K562 (cell line): ENCODE data around the gene APBB2. TPM values are rescaled to one million over a fixed set of nuclear protein-coding genes. Genes with fewer than 3 reads are reported as not detected.

Experiments used
- ATAC-seq: fragments of 200-7000 bp; cut with Tn5 transposase; 3 replicates; pipeline ENCODE4 v1.9.1; 2020; ENCODE audit warnings: moderate library complexity
- BruUV-seq: library from RNA; stranded (reverse); fragments of 400-500 nt; replicated peaks from 2 replicates; lab custom pipeline; 2021; lab: Mats Ljungman, UMichigan
- CTCF ChIA-PET: fragments of 300-600 bp; formaldehyde crosslinking; extraction: SDS; loops from one replicate; lab custom pipeline; 2021; ENCODE audit warnings: low intra/inter-chr PET ratio; lab: Yijun Ruan, JAX
- POLR2A ChIA-PET: fragments of 300-600, 350-650 bp; sonication (Branson Sonifier 250); formaldehyde crosslinking; extraction: SDS; loops from one replicate; lab custom pipeline; 2021; ENCODE audit warnings: antibody characterized with exemption, inconsistent platforms; lab: Yijun Ruan, JAX
- DNase-seq, 4 experiments: peaks; one replicate each; pipeline versions ENCODE4 v3.0.0 to v3.0.0-alpha.2; 2011 to 2018; ENCODE audit warnings: low spot score in 3 of 4, mixed read lengths in 3 of 4; ENCODE audit errors: extremely low read depth in 1 of 4
- FAIRE-seq: peaks from 2 replicates; lab custom pipeline; 2011; peaks lifted over from hg19 to GRCh38; lab: Jason Lieb, UNC
- H2AFZ ChIP-seq: 2 replicates; pipeline ENCODE4 v1.6.0; 2011; ENCODE audit warnings: low read depth, low read length, control low read depth, inconsistent platforms
- H3K27ac ChIP-seq: fragments of 200-600 bp; 3 replicates; pipeline ENCODE4 v1.8.0; 2011; ENCODE audit warnings: low read depth, mild to moderate bottlenecking, control low read depth, inconsistent platforms, low read length, moderate library complexity, mixed read lengths; ENCODE audit errors: extremely low read depth
- H3K27me3 ChIP-seq, 2 experiments: fragments of 300-600 bp in 1 of 2; 2 replicates in 1 of 2; 3 replicates in 1 of 2; pipeline versions ENCODE4 v1.6.0 to v1.8.0; 2011; ENCODE audit warnings: inconsistent platforms in 2 of 2, low read length in 2 of 2, mild to moderate bottlenecking in 1 of 2, mixed read lengths in 1 of 2, moderate library complexity in 1 of 2; ENCODE audit not compliant: control insufficient read depth in 2 of 2, insufficient read depth in 2 of 2
- H3K36me3 ChIP-seq: fragments of 300-600 bp; 3 replicates; pipeline ENCODE4 v1.8.0; 2011; ENCODE audit warnings: mild to moderate bottlenecking, low read length, inconsistent platforms; ENCODE audit not compliant: control insufficient read depth, insufficient read depth
- H3K4me1 ChIP-seq, 2 experiments: fragments of 200-600 bp in 1 of 2; replicated peaks in 1 of 2; 2 replicates in 1 of 2; 3 replicates in 1 of 2; pipeline versions ENCODE4 v1.5.1 to v1.8.0; 2011; ENCODE audit warnings: inconsistent platforms in 2 of 2, low read length in 2 of 2, mild to moderate bottlenecking in 1 of 2, mixed read lengths in 1 of 2, moderate library complexity in 1 of 2; ENCODE audit not compliant: control insufficient read depth in 2 of 2, insufficient read depth in 2 of 2
- H3K4me2 ChIP-seq: 2 replicates; pipeline ENCODE4 v1.6.1; 2011; ENCODE audit warnings: low read length, control low read depth, inconsistent platforms, mixed read lengths; ENCODE audit not compliant: insufficient read depth
- H3K4me3 ChIP-seq: fragments of 200-600 bp; sonication (generic), shearing (Covaris generic); 2 replicates; pipeline ENCODE4 v1.5.1; 2016; ENCODE audit warnings: control low read depth, inconsistent platforms
- H3K79me2 ChIP-seq: fragments of 200-600 bp; 3 replicates; pipeline ENCODE4 v1.8.0; 2011; ENCODE audit warnings: low read length, inconsistent platforms; ENCODE audit not compliant: control insufficient read depth, insufficient read depth
- H3K9ac ChIP-seq, 2 experiments: 2 replicates each; pipeline versions ENCODE4 v1.6.0 to v1.6.1; 2011; ENCODE audit warnings: low read depth in 2 of 2, low read length in 2 of 2, control low read depth in 1 of 2, inconsistent platforms in 1 of 2, mild to moderate bottlenecking in 1 of 2, mixed read lengths in 1 of 2; ENCODE audit not compliant: insufficient read depth in 1 of 2
- H3K9me1 ChIP-seq: one replicate; pipeline ENCODE4 v1.6.0; 2011; ENCODE audit warnings: inconsistent platforms, mild to moderate bottlenecking, low read length, moderate library complexity; ENCODE audit not compliant: control insufficient read depth, insufficient read depth
- H3K9me3 ChIP-seq: replicated peaks from 2 replicates; pipeline ENCODE4 v1.5.1; 2011; ENCODE audit warnings: low read depth, low read length, inconsistent platforms; ENCODE audit not compliant: control insufficient read depth, insufficient read depth
- H4K20me1 ChIP-seq: replicated peaks from 2 replicates; pipeline ENCODE4 v1.6.1; 2011; ENCODE audit warnings: low read length, inconsistent platforms, mixed read lengths; ENCODE audit not compliant: control insufficient read depth, insufficient read depth
- EWSR1 ChIP-seq: fragments of 450-650 bp; IDR thresholded peaks from 2 replicates; pipeline ENCODE4 v1.6.1; 2018; ENCODE audit warnings: borderline replicate concordance, mild to moderate bottlenecking, low read depth, moderate library complexity; ENCODE audit not compliant: partially characterized antibody
- RAD51 ChIP-seq: fragments of 450-650 bp; IDR thresholded peaks from 2 replicates; pipeline ENCODE4 v1.7.1; 2016; ENCODE audit warnings: low read depth, mild to moderate bottlenecking, borderline replicate concordance
- TGIF2 ChIP-seq: sonication (generic); formaldehyde crosslinking; IDR thresholded peaks from 2 replicates; pipeline ENCODE4 v1.8.1; 2022; ENCODE audit warnings: mild to moderate bottlenecking, missing genetic modification reagents, moderate library complexity
- ZNF75A ChIP-seq: fragments of 450-650 bp; formaldehyde crosslinking; IDR thresholded peaks from 2 replicates; pipeline ENCODE4 v1.4.0; 2020; ENCODE audit warnings: mild to moderate bottlenecking
- WGBS: fragments of 100-300 bp; shearing (Covaris generic); methylation state at CpG from one replicate; pipeline ENCODE4 v1.1.6; 2016; ENCODE audit warnings: low coverage, mixed read lengths; ENCODE audit not compliant: insufficient coverage; ENCODE audit errors: missing lambda C conversion rate; 5-methylcytosine and 5-hydroxymethylcytosine counted together
- in situ Hi-C: fragments of 300-500 bp; cut with MboI; formaldehyde crosslinking; loops from 4 replicates; pipeline ENCODE4 v1.15.0; 2018; ENCODE audit warnings: inconsistent platforms, mixed read lengths
- intact Hi-C: fragments of 100-400 bp; cut with micrococcal nuclease; formaldehyde crosslinking; loops from 2 replicates; pipeline ENCODE4 v1.14.2; 2022
- polyA plus RNA-seq, 8 experiments: library from polyadenylated mRNA; depleted of rRNA in 4 of 8; stranded (reverse) in 5 of 8; unstranded in 3 of 8; fragments of >200 nt; fragmentation: Nextera tagmentation in 2 of 8; fragmentation: Illumina TruSeq in 1 of 8; extraction: Ambion mirVana in 2 of 8; extraction: Trizol in 1 of 8; gene quantifications; 2 replicates each; pipeline versions ENCODE4 v1.2.1 to v1.2.3, GENCODE V29; 2011 to 2014; ENCODE audit warnings: inconsistent platforms in 1 of 8, missing spikeins in 1 of 8
- total RNA-seq, 7 experiments: library from RNA; depleted of rRNA in 6 of 7; stranded (reverse); fragments of >200 nt in 6 of 7; fragmentation: Illumina TruSeq in 2 of 7; extraction: Trizol in 2 of 7; gene quantifications; 2 replicates each; pipeline versions ENCODE4 v1.2.1 to v1.2.3, GENCODE V29; 2011 to 2021; ENCODE audit warnings: low replicate concordance in 1 of 7
- TF ChIP-seq, protein P1 (sequence below): sonication (generic); formaldehyde crosslinking; IDR thresholded peaks from 2 replicates; pipeline ENCODE4 v1.8.1; 2023; ENCODE audit warnings: mild to moderate bottlenecking, missing genetic modification reagents
- TF ChIP-seq, protein P2 (sequence below), 3 experiments: IDR thresholded peaks in 2 of 3; conservative IDR thresholded peaks in 1 of 3; 2 replicates each; pipeline ENCODE4 v1.5.1; 2011 to 2012; ENCODE audit warnings: low read length in 3 of 3, mild to moderate bottlenecking in 3 of 3, control low read depth in 2 of 3, improper control_type of control experiment in 1 of 3, inconsistent platforms in 1 of 3, low read depth in 1 of 3, mixed read lengths in 1 of 3, moderate library complexity in 1 of 3; ENCODE audit not compliant: insufficient read depth in 2 of 3

Gene APBB2
- total and polyA plus RNA-seq, 9 of the 15 experiments (the other 6 are each of a cell fraction or from before 2014, with no cell fraction given), result 0.08 to 2.1 (median 1.4) TPM

DNA sequence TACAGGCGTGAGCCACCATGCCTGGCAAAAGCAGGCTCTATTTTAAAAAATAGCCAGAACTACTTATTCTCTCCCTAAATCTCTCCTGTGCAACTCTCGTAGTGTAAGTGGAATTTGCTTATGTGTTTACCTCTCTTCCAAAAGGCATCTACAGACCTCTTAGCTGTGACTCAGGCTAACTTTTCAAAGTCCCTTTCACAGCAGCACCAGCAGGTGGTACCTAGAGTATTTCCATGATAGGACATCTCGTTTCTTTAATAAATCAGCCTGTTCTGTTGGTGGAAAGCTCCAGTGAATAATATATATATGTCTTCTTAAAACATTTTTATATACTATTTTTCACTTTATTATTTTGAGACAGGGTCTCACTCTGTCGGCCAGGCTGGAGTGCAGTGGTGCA is 375.6 kb downstream of the APBB2 start:
- no peak for DNase-seq
- FAIRE-seq, result no peak
- Histone ChIP-seq H3K36me3 (no peaks in the 10 kb centered on the region), H3K79me2 (no peaks in the 10 kb centered on the region), H3K9me3 (no peaks in the 10 kb centered on the region), H3K27me3 (peaks cover 17 to 43% of the 10 kb centered on the region in 2 experiments), H3K4me1 (no peaks in the 10 kb centered on the region; a peak in 1 of 5 replicates), H3K4me3 (no peak overlapping the region), H3K9me1 (no peaks in the 10 kb centered on the region), H2AFZ (no peak overlapping the region), H3K4me2 (no peak overlapping the region), H3K9ac (no peak overlapping the region), H3K27ac (no peak overlapping the region), H4K20me1 (no peaks in the 10 kb centered on the region)
- BruUV-seq, result no TSS peak
- POLR2A ChIA-PET, result no interaction called here
- no peak for ATAC-seq
- CTCF ChIA-PET, result no interaction called here
- intact Hi-C loops, result no loop called here
- TF ChIP-seq ZNF75A (no peak), TGIF2 (CRISPR knock-in tag) (no peak), RAD51 (no peak), EWSR1 (no peak)
- TF ChIP-seq, protein P1, sequence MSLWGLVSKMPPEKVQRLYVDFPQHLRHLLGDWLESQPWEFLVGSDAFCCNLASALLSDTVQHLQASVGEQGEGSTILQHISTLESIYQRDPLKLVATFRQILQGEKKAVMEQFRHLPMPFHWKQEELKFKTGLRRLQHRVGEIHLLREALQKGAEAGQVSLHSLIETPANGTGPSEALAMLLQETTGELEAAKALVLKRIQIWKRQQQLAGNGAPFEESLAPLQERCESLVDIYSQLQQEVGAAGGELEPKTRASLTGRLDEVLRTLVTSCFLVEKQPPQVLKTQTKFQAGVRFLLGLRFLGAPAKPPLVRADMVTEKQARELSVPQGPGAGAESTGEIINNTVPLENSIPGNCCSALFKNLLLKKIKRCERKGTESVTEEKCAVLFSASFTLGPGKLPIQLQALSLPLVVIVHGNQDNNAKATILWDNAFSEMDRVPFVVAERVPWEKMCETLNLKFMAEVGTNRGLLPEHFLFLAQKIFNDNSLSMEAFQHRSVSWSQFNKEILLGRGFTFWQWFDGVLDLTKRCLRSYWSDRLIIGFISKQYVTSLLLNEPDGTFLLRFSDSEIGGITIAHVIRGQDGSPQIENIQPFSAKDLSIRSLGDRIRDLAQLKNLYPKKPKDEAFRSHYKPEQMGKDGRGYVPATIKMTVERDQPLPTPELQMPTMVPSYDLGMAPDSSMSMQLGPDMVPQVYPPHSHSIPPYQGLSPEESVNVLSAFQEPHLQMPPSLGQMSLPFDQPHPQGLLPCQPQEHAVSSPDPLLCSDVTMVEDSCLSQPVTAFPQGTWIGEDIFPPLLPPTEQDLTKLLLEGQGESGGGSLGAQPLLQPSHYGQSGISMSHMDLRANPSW (CRISPR knock-in tag), result no peak
- TF ChIP-seq, protein P2, sequence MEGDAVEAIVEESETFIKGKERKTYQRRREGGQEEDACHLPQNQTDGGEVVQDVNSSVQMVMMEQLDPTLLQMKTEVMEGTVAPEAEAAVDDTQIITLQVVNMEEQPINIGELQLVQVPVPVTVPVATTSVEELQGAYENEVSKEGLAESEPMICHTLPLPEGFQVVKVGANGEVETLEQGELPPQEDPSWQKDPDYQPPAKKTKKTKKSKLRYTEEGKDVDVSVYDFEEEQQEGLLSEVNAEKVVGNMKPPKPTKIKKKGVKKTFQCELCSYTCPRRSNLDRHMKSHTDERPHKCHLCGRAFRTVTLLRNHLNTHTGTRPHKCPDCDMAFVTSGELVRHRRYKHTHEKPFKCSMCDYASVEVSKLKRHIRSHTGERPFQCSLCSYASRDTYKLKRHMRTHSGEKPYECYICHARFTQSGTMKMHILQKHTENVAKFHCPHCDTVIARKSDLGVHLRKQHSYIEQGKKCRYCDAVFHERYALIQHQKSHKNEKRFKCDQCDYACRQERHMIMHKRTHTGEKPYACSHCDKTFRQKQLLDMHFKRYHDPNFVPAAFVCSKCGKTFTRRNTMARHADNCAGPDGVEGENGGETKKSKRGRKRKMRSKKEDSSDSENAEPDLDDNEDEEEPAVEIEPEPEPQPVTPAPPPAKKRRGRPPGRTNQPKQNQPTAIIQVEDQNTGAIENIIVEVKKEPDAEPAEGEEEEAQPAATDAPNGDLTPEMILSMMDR (IDR thresholded peaks at IDR 0.05 in 2 of 3, conservative IDR thresholded peaks at IDR 0.05 in 1 of 3; ENCODE audit: insufficient read depth in 2 of 3, low read depth in 1 of 3, low read length in 3 of 3), result peak in 1 of 3 experiments; percentile 7; a peak in 1 of 6 replicates
- 0% methylated on average over 4 of the region's 4 CpGs for WGBS
- in situ Hi-C loops, result no loop called here
